ENCODE results near the gene WSCD2.

Gene WSCD2

GRCh38 chr12:108116699-108117098 is 12.4 kb upstream of the WSCD2 start:
- TF ChIP-seq GATA3 (IDR thresholded peaks at IDR 0.05; ENCODE audit: low read depth, low read length), result no peak
- TF ChIP-seq GATA2 (IDR thresholded peaks at IDR 0.05; ENCODE audit: low read depth, low read length), result no peak

GRCh38 chr12:108117163-108117849 is 11.8 kb upstream of the WSCD2 start:
- no peak for TF ChIP-seq GATA3 (IDR thresholded peaks at IDR 0.05; ENCODE audit: low read depth, low read length)
- TF ChIP-seq GATA2 (IDR thresholded peaks at IDR 0.05; ENCODE audit: low read depth, low read length), result no peak

GRCh38 chr12:108117902-108118301 is 11.2 kb upstream of the WSCD2 start:
- TF ChIP-seq GATA2 (IDR thresholded peaks at IDR 0.05; ENCODE audit: low read depth, low read length), result no peak
- no peak for TF ChIP-seq GATA3 (IDR thresholded peaks at IDR 0.05; ENCODE audit: low read depth, low read length)

- TF ChIP-seq GATA3 (IDR thresholded peaks at IDR 0.05; ENCODE audit: low read depth, low read length) (no peak), GATA2 (IDR thresholded peaks at IDR 0.05; ENCODE audit: low read depth, low read length) (no peak)
Observed at GRCh38 chr12:108119126-108119973, 9.7 kb upstream of the WSCD2 start.

GRCh38 chr12:108119974-108120862 is 8.9 kb upstream of the WSCD2 start:
- TF ChIP-seq GATA2 (IDR thresholded peaks at IDR 0.05; ENCODE audit: low read depth, low read length), result no peak
- TF ChIP-seq GATA3 (IDR thresholded peaks at IDR 0.05; ENCODE audit: low read depth, low read length), result no peak

GRCh38 chr12:108120863-108121165 is 8.3 kb upstream of the WSCD2 start:
- TF ChIP-seq GATA2 (IDR thresholded peaks at IDR 0.05; ENCODE audit: low read depth, low read length), result no peak
- TF ChIP-seq GATA3 (IDR thresholded peaks at IDR 0.05; ENCODE audit: low read depth, low read length), result no peak

- no peak for TF ChIP-seq GATA3 (IDR thresholded peaks at IDR 0.05; ENCODE audit: low read depth, low read length)
- TF ChIP-seq GATA2 (IDR thresholded peaks at IDR 0.05; ENCODE audit: low read depth, low read length), result no peak
Observed at GRCh38 chr12:108121320-108121719, 7.8 kb upstream of the WSCD2 start.

GRCh38 chr12:108121728-108122471 is 7.2 kb upstream of the WSCD2 start:
- TF ChIP-seq GATA3 (IDR thresholded peaks at IDR 0.05; ENCODE audit: low read depth, low read length) (no peak; the same call in 1 of the 2 replicates), GATA2 (IDR thresholded peaks at IDR 0.05; ENCODE audit: low read depth, low read length) (no peak)

GRCh38 chr12:108122644-108123043 is 6.4 kb upstream of the WSCD2 start:
- no peak for TF ChIP-seq GATA3 (IDR thresholded peaks at IDR 0.05; ENCODE audit: low read depth, low read length)
- no peak for TF ChIP-seq GATA2 (IDR thresholded peaks at IDR 0.05; ENCODE audit: low read depth, low read length)

- TF ChIP-seq GATA2 (IDR thresholded peaks at IDR 0.05; ENCODE audit: low read depth, low read length) (peak; percentile 68; the same call in 1 of the 2 replicates), GATA3 (IDR thresholded peaks at IDR 0.05; ENCODE audit: low read depth, low read length) (no peak)
Observed at GRCh38 chr12:108123402-108123801, 5.7 kb upstream of the WSCD2 start.

- TF ChIP-seq GATA2 (IDR thresholded peaks at IDR 0.05; ENCODE audit: low read depth, low read length) (no peak), GATA3 (IDR thresholded peaks at IDR 0.05; ENCODE audit: low read depth, low read length) (no peak)
Observed at GRCh38 chr12:108125073-108125472, 4.0 kb upstream of the WSCD2 start.

GRCh38 chr12:108126212-108126611 is 2.9 kb upstream of the WSCD2 start:
- TF ChIP-seq GATA3 (IDR thresholded peaks at IDR 0.05; ENCODE audit: low read depth, low read length) (no peak), GATA2 (IDR thresholded peaks at IDR 0.05; ENCODE audit: low read depth, low read length) (no peak)

GRCh38 chr12:108126990-108127501 is 2.0 kb upstream of the WSCD2 start:
- TF ChIP-seq GATA3 (IDR thresholded peaks at IDR 0.05; ENCODE audit: low read depth, low read length) (no peak), GATA2 (IDR thresholded peaks at IDR 0.05; ENCODE audit: low read depth, low read length) (no peak)
